Ureter (tissue), 1 donor: ENCODE measurements around the gene ACLY. TPM values are rescaled to one million over a fixed set of nuclear protein-coding genes. Genes with fewer than 3 reads are reported as not detected.
"Not testable (repeated sequence)": the region's sequence is repeated elsewhere in the genome, so short reads cannot be mapped to it uniquely, and the experiment has no call there.

Experiments
- DNase-seq: peaks from one replicate; pipeline ENCODE4 v3.0.0-alpha.2; 2020; ENCODE audit warnings: low spot score
- total RNA-seq: library from RNA; stranded (reverse); gene quantifications from one replicate; pipeline ENCODE4 v1.2.4, GENCODE V29; 2023
- donor health status: DM: yes; HTN: yes; CAD: no.

ACLY gene
- total RNA-seq, 1 donor from 2014 or later: 94.2 TPM

GRCh38 chr17:41871789-41872188, 47.0 kb downstream of the ACLY start:
- DNase-seq: no peak

GRCh38 chr17:41870627-41871026, 48.1 kb downstream of the ACLY start:
- DNase-seq: no peak

- no peak for DNase-seq
Observed at GRCh38 chr17:41870097-41870496, 48.7 kb downstream of the ACLY start.

GRCh38 chr17:41869426-41869825, 49.3 kb downstream of the ACLY start:
- DNase-seq: no peak

- no peak for DNase-seq
Observed at GRCh38 chr17:41868568-41868967, 50.2 kb downstream of the ACLY start.

- DNase-seq: no peak
Observed at GRCh38 chr17:41865596-41865893, 53.2 kb downstream of the ACLY start.

GRCh38 chr17:41864836-41865595, 53.7 kb downstream of the ACLY start, which contains the start of gene KLHL11:
KLHL11 (minus strand) TSS chr17:41865423; CDS start chr17:41865370, 53 bp downstream.
- peak; percentile 89 for DNase-seq

GRCh38 chr17:41864498-41864835, 54.3 kb downstream of the ACLY start:
- no peak for DNase-seq

- DNase-seq: no peak
Observed at GRCh38 chr17:41863074-41863848, 55.5 kb downstream of the ACLY start.

GRCh38 chr17:41860254-41860931, 58.4 kb downstream of the ACLY start:
- no peak for DNase-seq

- DNase-seq: not testable (repeated sequence)
Observed at GRCh38 chr17:41851382-41851781, 67.4 kb downstream of the ACLY start.

- no peak for DNase-seq
Observed at GRCh38 chr17:41849251-41849990, 69.3 kb downstream of the ACLY start.

GRCh38 chr17:41848788-41849187, 70.0 kb downstream of the ACLY start:
- no peak for DNase-seq

GRCh38 chr17:41844971-41845370, 73.8 kb downstream of the ACLY start:
- DNase-seq: no peak

GRCh38 chr17:41840781-41841180, 78.0 kb downstream of the ACLY start:
- not testable (repeated sequence) for DNase-seq

- DNase-seq: not testable (repeated sequence)
Observed at GRCh38 chr17:41839448-41839847, 79.3 kb downstream of the ACLY start.

GRCh38 chr17:41837761-41838538, 80.8 kb downstream of the ACLY start, which contains the start of gene KLHL10:
KLHL10 (plus strand) TSS chr17:41837825; CDS start chr17:41837933, 108 bp downstream.
- no peak for DNase-seq

- no peak for DNase-seq
Observed at GRCh38 chr17:41836550-41837196, 82.1 kb downstream of the ACLY start.

- DNase-seq: peak; percentile 50
Observed at GRCh38 chr17:41835800-41836549, 82.8 kb downstream of the ACLY start, which contains the start of gene NT5C3B. NT5C3B (minus strand) TSS chr17:41836232; CDS start chr17:41836193, 39 bp downstream.
